ENCODE measurements around the gene UVRAG. TPM values are rescaled to one million over a fixed set of nuclear protein-coding genes. Genes with fewer than 3 reads are reported as not detected.

The UVRAG gene
- total and polyA plus RNA-seq, 8 donors: 4.7 to 55.5 (median 20.5) TPM

GRCh38 chr11:76135491-76135890 is 320.5 kb downstream of the UVRAG start:
- intact Hi-C loops (cut with DNase I; ENCODE audit: low total_unique reads): no loop called here
- no peaks in the 10 kb centered on the region for H3K9me3 ChIP-seq
- no peak overlapping the region for H3K27ac ChIP-seq
- peaks cover 7 to 25% (median 12%) of the 10 kb centered on the region in 4 donors for H3K4me1 ChIP-seq
- peaks cover 0 to 28% (median 15%) of the 10 kb centered on the region in 4 donors for H3K36me3 ChIP-seq
- no peak for TF ChIP-seq EP300 (IDR thresholded peaks at IDR 0.05)
- TF ChIP-seq POLR2A (IDR thresholded peaks at IDR 0.05): no peak
- DNase-seq: no peak
- H3K4me3 ChIP-seq: no peak overlapping the region
- WGBS, 5 donors: 86 to 93% (median 88%) methylated on average over 5 of the region's 5 CpGs
- H3K27me3 ChIP-seq: no peaks in the 10 kb centered on the region

GRCh38 chr11:76139314-76139713 is 324.3 kb downstream of the UVRAG start:
- Histone ChIP-seq H3K36me3 (peaks cover 5 to 57% (median 43%) of the 10 kb centered on the region in 4 donors), H3K27me3 (no peaks in the 10 kb centered on the region), H3K27ac (no peak overlapping the region), H3K9me3 (no peaks in the 10 kb centered on the region), H3K4me3 (no peak overlapping the region), H3K4me1 (no peaks in the 10 kb centered on the region)
- DNase-seq: no peak
- intact Hi-C loops (cut with DNase I; ENCODE audit: low total_unique reads): no loop called here
- 80 to 94% (median 88%) methylated on average over 2 of the region's 2 CpGs for WGBS, 5 donors
- no peak for TF ChIP-seq POLR2A (IDR thresholded peaks at IDR 0.05)
- TF ChIP-seq EP300 (IDR thresholded peaks at IDR 0.05): no peak
- no peak for TF ChIP-seq POLR2AphosphoS5 (IDR thresholded peaks at IDR 0.05)
- no peak for TF ChIP-seq CTCF (IDR thresholded peaks at IDR 0.05)

GRCh38 chr11:76140912-76141574 is 326.0 kb downstream of the UVRAG start:
- Histone ChIP-seq H3K4me1 (no peaks in the 10 kb centered on the region), H3K27me3 (no peaks in the 10 kb centered on the region), H3K27ac (no peak overlapping the region), H3K9me3 (no peaks in the 10 kb centered on the region), H3K36me3 (peaks cover 5 to 51% (median 38%) of the 10 kb centered on the region in 4 donors), H3K4me3 (no peak overlapping the region)
- 93 to 95% (median 94%) methylated on average over 22 of the region's 22 CpGs for WGBS, 5 donors
- no peak for DNase-seq
- intact Hi-C loops (cut with DNase I; ENCODE audit: low total_unique reads): no loop called here
- TF ChIP-seq POLR2AphosphoS5 (IDR thresholded peaks at IDR 0.05): no peak
- no peak for TF ChIP-seq POLR2A (IDR thresholded peaks at IDR 0.05)
- TF ChIP-seq CTCF (IDR thresholded peaks at IDR 0.05): no peak
- TF ChIP-seq EP300 (IDR thresholded peaks at IDR 0.05): no peak

GRCh38 chr11:76141901-76142588 is 327.0 kb downstream of the UVRAG start:
- intact Hi-C loops (cut with DNase I; ENCODE audit: low total_unique reads): no loop called here
- no peaks in the 10 kb centered on the region for H3K4me1 ChIP-seq
- no peaks in the 10 kb centered on the region for H3K27me3 ChIP-seq
- no peak for DNase-seq
- H3K4me3 ChIP-seq: no peak overlapping the region
- TF ChIP-seq POLR2A (IDR thresholded peaks at IDR 0.05) (no peak), CTCF (IDR thresholded peaks at IDR 0.05) (no peak), EP300 (IDR thresholded peaks at IDR 0.05) (no peak), POLR2AphosphoS5 (IDR thresholded peaks at IDR 0.05) (no peak)
- H3K36me3 ChIP-seq: peaks cover 5 to 48% (median 37%) of the 10 kb centered on the region in 4 donors
- WGBS, 5 donors: 94 to 96% (median 96%) methylated on average over 11 to 12 of the region's 12 CpGs
- no peaks in the 10 kb centered on the region for H3K9me3 ChIP-seq
- no peak overlapping the region for H3K27ac ChIP-seq

- 80 to 93% (median 92%) methylated on average over 7 to 11 of the region's 11 CpGs for WGBS, 5 donors
- H3K9me3 ChIP-seq: no peaks in the 10 kb centered on the region
- H3K4me3 ChIP-seq: no peak overlapping the region
- peaks cover 5 to 37% (median 33%) of the 10 kb centered on the region in 4 donors for H3K36me3 ChIP-seq
- no peaks in the 10 kb centered on the region for H3K4me1 ChIP-seq
- no peak for TF ChIP-seq CTCF (IDR thresholded peaks at IDR 0.05)
- TF ChIP-seq POLR2AphosphoS5 (IDR thresholded peaks at IDR 0.05): no peak
- TF ChIP-seq POLR2A (IDR thresholded peaks at IDR 0.05): no peak
- TF ChIP-seq EP300 (IDR thresholded peaks at IDR 0.05): no peak
- H3K27ac ChIP-seq: no peak overlapping the region
- no peaks in the 10 kb centered on the region for H3K27me3 ChIP-seq
- intact Hi-C loops (cut with DNase I; ENCODE audit: low total_unique reads): no loop called here
- DNase-seq: no peak
Measured at GRCh38 chr11:76143274-76143673, 328.3 kb downstream of the UVRAG start.

All from stomach (tissue), 9 donors.